ENCODE measurements around the gene OAS2.
"Not testable (repeated sequence)": the region's sequence is repeated elsewhere in the genome, so short reads cannot be mapped to it uniquely, and the experiment has no call there.

DNA sequence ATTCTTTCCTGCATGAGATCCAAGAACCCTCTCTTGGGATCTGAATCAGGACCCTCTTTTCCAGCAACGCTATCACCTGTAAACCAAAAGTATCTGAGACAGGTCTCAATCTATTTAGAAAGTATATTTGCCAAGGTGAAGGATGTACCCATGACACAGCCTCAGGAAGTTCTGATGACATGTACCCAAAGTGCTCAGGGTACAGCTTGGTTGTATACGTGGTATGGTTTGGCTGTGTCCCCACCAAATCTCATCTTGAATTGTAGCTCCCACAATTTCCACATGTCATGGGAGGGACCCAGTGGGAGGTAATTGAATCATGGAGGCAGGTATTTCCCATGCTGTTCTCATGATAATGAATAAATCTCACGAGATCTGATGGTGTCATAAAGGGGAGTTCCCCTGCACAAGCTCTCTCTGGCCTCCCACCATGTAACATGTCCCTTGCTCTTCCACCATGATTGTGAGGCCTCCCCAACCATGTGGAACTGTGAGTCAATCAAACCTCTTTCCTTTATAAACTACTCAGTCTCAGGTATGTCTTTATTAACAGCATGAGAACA lies 10.6 kb downstream of the OAS2 start:
- not testable (repeated sequence) for TF ChIP-seq NUFIP1 (IDR thresholded peaks at IDR 0.05; ENCODE audit: partially characterized antibody); GABPB2 (CRISPR knock-in tag; conservative IDR thresholded peaks at IDR 0.05); RAD51 (IDR thresholded peaks at IDR 0.05; ENCODE audit: borderline replicate concordance, low read depth); ZNF175 (CRISPR knock-in tag; IDR thresholded peaks at IDR 0.05; ENCODE audit: low read depth); NR2C2 (CRISPR knock-in tag; IDR thresholded peaks at IDR 0.05); NR2C2 (tag; IDR thresholded peaks at IDR 0.05)
- TF ChIP-seq, protein P1, sequence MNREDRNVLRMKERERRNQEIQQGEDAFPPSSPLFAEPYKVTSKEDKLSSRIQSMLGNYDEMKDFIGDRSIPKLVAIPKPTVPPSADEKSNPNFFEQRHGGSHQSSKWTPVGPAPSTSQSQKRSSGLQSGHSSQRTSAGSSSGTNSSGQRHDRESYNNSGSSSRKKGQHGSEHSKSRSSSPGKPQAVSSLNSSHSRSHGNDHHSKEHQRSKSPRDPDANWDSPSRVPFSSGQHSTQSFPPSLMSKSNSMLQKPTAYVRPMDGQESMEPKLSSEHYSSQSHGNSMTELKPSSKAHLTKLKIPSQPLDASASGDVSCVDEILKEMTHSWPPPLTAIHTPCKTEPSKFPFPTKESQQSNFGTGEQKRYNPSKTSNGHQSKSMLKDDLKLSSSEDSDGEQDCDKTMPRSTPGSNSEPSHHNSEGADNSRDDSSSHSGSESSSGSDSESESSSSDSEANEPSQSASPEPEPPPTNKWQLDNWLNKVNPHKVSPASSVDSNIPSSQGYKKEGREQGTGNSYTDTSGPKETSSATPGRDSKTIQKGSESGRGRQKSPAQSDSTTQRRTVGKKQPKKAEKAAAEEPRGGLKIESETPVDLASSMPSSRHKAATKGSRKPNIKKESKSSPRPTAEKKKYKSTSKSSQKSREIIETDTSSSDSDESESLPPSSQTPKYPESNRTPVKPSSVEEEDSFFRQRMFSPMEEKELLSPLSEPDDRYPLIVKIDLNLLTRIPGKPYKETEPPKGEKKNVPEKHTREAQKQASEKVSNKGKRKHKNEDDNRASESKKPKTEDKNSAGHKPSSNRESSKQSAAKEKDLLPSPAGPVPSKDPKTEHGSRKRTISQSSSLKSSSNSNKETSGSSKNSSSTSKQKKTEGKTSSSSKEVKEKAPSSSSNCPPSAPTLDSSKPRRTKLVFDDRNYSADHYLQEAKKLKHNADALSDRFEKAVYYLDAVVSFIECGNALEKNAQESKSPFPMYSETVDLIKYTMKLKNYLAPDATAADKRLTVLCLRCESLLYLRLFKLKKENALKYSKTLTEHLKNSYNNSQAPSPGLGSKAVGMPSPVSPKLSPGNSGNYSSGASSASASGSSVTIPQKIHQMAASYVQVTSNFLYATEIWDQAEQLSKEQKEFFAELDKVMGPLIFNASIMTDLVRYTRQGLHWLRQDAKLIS (CRISPR knock-in tag; IDR thresholded peaks at IDR 0.05): not testable (repeated sequence)
